Suppressor macrophage (primary cell): Measurements from ENCODE around the gene BTLA.
"Not testable (repeated sequence)": the region's sequence is repeated elsewhere in the genome, so short reads cannot be mapped to it uniquely, and the experiment has no call there.

Experiments
- DNase-seq, 4 experiments: peaks; one replicate each; pipeline ENCODE4 v3.0.0-alpha.2; 2020 to 2022

Gene BTLA

GRCh38 chr3:112489674-112490479 lies 9.4 kb downstream of the BTLA start:
- DNase-seq = no peak

GRCh38 chr3:112486811-112487505 lies 12.3 kb downstream of the BTLA start:
- no peak for DNase-seq

GRCh38 chr3:112484352-112484751 lies 14.9 kb downstream of the BTLA start:
- DNase-seq = no peak

- DNase-seq = peak in 3 of 4 experiments; percentile 5 to 49 (median 26)
Observed at GRCh38 chr3:112482675-112483074, 16.6 kb downstream of the BTLA start.

GRCh38 chr3:112481302-112481721 lies 18.0 kb downstream of the BTLA start:
- no peak for DNase-seq

- DNase-seq = peak; percentile 23 to 86 (median 62)
Observed at GRCh38 chr3:112477891-112478290, 21.4 kb downstream of the BTLA start.

DNA sequence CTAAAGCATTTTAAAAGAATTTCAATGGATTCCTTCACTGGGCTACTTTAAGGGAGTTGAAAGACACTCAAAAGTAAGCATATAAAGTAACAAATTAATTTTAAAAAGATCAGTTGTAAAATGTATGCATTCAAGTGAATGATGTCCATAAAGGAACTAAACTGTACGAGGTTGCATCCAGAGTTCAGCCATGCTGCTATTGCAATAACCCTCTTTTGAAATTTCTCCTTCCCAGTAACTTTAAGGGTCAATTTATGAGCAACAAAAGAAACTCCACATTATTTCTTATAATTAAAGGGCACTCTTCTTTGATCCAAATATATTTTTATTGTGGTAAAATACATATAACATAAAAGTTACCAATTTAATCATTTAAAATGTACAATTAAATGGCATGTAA lies 22.9 kb downstream of the BTLA start:
- DNase-seq = peak in 3 of 4 experiments; percentile 24 to 62 (median 51)

- DNase-seq = peak in 3 of 4 experiments; percentile 19 to 60 (median 45)
Observed at GRCh38 chr3:112474796-112475195, 24.5 kb downstream of the BTLA start.

DNA sequence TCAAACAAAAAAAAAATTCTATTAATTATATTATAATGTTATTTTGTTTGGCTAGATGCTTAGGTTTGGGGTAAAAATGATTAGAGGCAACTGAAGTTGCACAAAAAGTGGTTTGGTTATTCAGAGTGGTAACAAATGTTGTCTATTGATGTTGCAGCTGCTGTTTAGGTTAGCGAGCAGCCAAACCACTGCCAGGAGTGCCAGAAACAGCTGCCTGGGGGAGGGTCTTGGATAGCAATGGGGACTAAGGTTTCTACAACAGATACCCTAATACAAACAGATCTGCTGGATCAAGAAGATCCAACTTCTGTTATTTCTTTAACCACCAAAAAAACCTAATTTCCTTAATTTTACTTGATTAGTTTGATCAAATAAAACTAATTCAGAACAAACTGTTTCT lies 26.6 kb downstream of the BTLA start:
- no peak for DNase-seq

DNA sequence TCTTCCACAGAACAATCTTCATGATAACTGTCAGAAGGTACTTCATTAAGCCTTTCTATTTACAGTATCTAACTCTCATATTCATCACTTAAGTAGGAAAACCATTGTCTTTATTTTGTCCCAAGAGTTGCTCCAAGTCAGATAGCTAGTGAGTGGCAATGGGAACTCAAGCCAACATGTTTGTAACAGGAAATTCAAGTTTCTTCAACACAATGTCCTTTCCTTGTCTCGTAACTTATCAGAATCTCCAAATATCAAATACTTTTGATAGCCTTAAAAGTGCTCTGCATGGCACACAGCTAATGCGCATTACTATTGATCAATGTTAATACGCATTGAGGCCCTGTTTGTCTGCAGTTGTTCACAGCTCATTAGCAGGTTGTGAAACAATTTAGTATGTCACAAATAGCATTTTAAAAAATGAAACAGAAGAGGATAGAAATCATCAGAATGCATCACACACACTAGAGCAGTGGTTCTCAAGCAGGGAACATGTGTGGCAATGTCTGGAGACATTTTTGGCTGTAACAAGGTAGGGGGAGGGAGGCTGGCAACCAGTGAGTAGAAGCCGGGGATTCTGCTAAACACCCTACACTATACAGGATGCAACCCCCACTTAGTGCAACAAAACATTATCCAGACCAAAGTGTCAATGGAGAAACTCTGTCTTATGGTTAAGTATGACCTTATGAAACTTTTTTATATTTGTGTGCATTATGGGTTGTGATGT lies 27.5 kb downstream of the BTLA start:
- no peak for DNase-seq

GRCh38 chr3:112470788-112471187 lies 28.5 kb downstream of the BTLA start:
- DNase-seq = no peak

- no peak for DNase-seq
Observed at GRCh38 chr3:112469671-112470070, 29.6 kb downstream of the BTLA start.

GRCh38 chr3:112467539-112467938 lies 31.7 kb downstream of the BTLA start:
- DNase-seq = no peak

GRCh38 chr3:112466020-112466419 lies 33.3 kb downstream of the BTLA start:
- DNase-seq = no peak

DNA sequence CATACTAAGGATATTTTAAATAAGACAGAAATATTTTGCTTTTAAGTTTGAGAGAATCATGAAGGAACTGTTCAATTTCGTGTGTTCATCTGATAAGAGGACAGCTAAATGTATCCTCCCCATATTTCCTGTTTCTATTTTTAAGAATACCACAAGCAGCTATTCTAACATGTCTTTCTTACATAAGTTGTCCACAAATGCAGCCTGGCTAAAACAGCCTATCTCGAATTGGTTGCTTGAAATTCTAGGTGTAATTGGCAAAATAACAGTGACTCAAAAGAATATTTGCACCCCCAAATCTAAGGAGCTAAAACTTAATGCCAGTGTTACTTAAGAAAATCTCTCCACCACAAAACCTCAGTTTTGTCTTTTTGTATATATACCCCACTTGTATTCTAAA lies 35.0 kb downstream of the BTLA start:
- DNase-seq = peak; percentile 3 to 61 (median 28)

DNA sequence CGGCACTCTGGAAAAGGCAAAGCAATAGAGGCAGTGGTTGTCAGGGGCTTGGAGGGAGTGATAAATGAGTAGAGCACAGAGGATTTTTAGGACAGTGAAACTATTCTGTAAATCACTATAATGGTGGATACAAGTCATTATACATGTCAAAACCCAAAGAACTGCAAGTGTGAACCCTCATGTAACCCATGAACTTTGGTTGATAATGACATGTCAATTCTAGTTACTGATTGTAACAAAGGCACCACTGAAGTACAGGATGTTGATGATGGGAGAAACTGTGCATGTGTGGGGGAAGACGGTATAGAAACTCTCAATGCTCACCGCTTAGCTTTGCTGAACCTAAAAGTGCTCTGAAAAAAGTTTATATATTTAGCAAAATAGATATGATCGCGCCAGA lies 36.0 kb downstream of the BTLA start:
- DNase-seq = no peak

DNA sequence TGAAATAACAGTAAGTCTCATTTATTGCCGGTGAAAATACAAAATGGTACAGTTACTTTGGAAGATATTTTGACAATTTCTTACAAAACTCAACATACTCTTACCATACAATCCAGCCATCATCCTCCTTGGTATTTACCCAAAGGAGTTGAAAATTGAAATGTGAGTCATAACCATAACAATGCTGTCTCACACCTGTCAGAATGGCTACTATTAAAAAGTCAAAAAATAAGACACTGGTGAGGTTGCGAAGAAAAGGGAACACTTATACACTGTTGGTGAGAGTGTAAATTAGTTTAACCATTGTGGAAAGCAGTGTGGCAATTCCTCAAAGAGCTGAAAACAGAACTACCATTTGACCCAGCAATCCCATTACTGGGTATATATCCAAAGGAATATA lies 37.5 kb downstream of the BTLA start:
- DNase-seq = not testable (repeated sequence)

DNA sequence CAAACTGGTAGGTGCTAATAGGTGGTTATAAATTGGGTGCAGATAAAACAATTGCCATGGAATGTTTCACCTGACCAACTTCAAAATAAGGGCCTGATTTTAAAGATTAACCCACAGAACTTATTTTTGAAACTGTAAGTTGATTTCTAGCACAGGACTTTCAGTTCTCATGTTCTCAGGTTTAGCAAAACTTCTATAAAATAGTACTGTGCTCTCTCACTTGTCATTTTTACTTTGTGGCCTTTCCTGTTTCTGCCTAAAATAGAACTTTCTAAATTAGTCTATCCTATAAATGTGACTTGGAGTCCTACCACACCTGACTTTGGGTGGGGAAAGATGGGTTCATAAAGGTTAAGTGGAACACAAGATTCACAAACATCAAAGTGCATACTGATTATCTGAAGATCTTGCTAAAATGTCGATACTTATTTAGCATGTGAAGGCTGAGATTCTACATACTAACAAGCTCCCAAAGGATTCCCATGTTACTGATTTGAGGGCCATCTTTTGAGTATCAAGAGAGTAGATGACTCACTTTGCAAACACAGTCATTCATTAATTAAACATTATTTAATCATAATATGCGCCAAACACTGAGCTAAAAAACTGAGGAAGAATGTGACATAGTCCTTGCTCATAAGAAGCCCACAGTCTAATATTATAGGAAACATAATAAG lies 38.6 kb downstream of the BTLA start:
- no peak for DNase-seq

- no peak for DNase-seq
Observed at GRCh38 chr3:112459750-112460149, 39.5 kb downstream of the BTLA start.

DNA sequence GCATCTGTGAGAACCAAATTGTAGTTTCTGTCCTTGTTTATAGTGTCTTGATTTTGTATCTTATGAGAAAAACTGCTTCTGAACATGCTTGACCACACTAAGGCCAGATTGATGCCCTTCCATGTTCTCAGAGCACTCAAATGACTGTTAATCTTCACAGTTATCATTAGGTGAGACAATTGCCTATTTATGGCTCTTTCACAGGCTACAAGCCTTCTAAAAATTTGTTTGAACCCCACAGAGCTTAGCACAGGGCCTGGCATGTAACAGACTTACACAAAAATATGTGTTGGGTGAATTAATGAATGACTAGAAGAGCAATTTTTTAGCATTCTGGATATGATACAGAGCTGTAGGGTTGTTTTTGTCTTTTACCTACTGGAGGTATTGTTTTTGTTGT lies 43.1 kb downstream of the BTLA start:
- DNase-seq = no peak

DNA sequence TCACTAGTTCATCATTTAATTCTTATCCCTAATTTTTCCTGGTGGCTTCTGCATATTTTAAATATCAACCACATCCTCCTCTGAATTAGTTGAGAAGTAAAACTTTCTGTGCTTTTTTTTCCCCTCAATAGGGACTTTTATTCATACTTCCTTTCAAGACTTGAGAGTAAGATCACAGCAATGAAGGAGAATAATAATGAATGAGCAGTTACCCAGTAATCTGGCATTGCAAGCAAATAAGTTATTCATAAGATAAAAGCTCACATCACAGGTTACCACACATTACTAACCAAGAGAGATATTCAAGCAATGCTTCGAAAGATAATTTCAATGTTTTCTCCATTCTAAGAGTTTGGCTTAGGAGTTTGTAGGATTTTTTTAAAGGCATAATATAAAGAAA lies 50.3 kb downstream of the BTLA start:
- DNase-seq = no peak

DNA sequence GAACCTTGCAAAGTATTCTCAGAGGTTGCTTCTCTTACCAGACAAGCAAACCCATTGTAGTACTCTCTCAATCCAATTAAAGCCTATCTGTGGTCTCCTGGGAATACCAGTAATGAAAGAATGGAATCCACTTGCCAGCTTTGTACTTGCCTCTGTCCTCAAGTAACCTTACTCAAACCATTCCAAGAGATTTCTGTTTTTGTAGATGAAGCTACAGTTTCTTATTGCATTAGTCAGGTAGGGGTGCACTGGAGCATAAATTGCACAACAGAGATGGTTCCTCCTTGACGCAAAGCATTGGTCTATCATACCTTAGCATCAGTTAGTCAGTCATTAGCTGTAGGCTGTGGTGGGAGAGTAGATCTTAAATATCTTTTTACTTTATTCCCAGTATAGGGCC lies 52.9 kb downstream of the BTLA start:
- no peak for DNase-seq

DNA sequence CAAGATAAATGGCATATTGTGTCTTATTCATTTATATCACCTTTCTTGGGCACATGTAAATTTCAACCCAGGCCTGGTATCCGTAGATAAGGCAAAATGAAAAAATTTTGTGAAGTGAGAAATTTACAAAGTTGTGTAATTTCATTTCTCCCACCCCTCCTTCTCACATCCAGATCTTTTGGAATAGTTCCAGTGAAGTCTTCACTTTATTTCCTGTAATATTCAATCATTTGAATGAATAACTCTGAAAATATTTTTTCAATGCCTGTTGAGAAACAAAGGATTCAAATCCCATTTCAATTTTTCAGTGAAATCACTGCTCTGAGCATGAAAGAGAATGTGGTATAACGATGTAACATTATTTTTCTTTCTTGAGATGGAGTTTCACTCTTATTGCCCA lies 53.4 kb downstream of the BTLA start:
- DNase-seq = no peak
